Measurements from ENCODE around the gene TCEA3. TPM values are rescaled to one million over a fixed set of nuclear protein-coding genes. Genes with fewer than 3 reads are reported as not detected.
A peak's percentile ranks its signal among the peaks of the same experiment; 100 is the strongest.

TCEA3 gene
- total RNA-seq, 1 donor from 2014 or later = 26.5 TPM

- Histone ChIP-seq H3K27me3 (no peaks in the 10 kb centered on the region), H3K4me1 (peaks cover 81% of the 10 kb centered on the region), H3K4me3 (no peak overlapping the region), H3K9me3 (no peaks in the 10 kb centered on the region), H3K27ac (no peak overlapping the region), H3K36me3 (no peaks in the 10 kb centered on the region)
- intact Hi-C loops (cut with DNase I) = no loop called here
- no peak for DNase-seq (ENCODE audit: extremely low spot score in 2 of 2)
- TF ChIP-seq POLR2AphosphoS5 (IDR thresholded peaks at IDR 0.05; ENCODE audit: insufficient read depth in 1 of 2, low read depth in 1 of 2) (no peak), CTCF (IDR thresholded peaks at IDR 0.05) (no peak), POLR2A (IDR thresholded peaks at IDR 0.05) (no peak)
These were observed 24.8 kb upstream of the TCEA3 start for GRCh38 chr1:23449306-23449705.

GRCh38 chr1:23448846-23449245 lies 24.3 kb upstream of the TCEA3 start:
- Histone ChIP-seq H3K36me3 (no peaks in the 10 kb centered on the region), H3K4me3 (no peak overlapping the region), H3K9me3 (no peaks in the 10 kb centered on the region), H3K27ac (no peak overlapping the region), H3K27me3 (no peaks in the 10 kb centered on the region), H3K4me1 (peaks cover 85% of the 10 kb centered on the region)
- TF ChIP-seq CTCF (IDR thresholded peaks at IDR 0.05) = no peak
- TF ChIP-seq POLR2A (IDR thresholded peaks at IDR 0.05) = no peak
- no peak for TF ChIP-seq POLR2AphosphoS5 (IDR thresholded peaks at IDR 0.05; ENCODE audit: insufficient read depth in 1 of 2, low read depth in 1 of 2)
- intact Hi-C loops (cut with DNase I) = no loop called here
- no peak for DNase-seq (ENCODE audit: extremely low spot score in 2 of 2)

GRCh38 chr1:23446661-23447310 lies 22.2 kb upstream of the TCEA3 start:
- no peak for TF ChIP-seq POLR2A (IDR thresholded peaks at IDR 0.05)
- no peak for TF ChIP-seq POLR2AphosphoS5 (IDR thresholded peaks at IDR 0.05; ENCODE audit: insufficient read depth in 1 of 2, low read depth in 1 of 2)
- no peak for TF ChIP-seq CTCF (IDR thresholded peaks at IDR 0.05)
- H3K9me3 ChIP-seq = no peaks in the 10 kb centered on the region
- H3K4me3 ChIP-seq = no peak overlapping the region
- DNase-seq (ENCODE audit: extremely low spot score in 2 of 2) = no peak
- H3K36me3 ChIP-seq = no peaks in the 10 kb centered on the region
- H3K4me1 ChIP-seq = peaks cover 73% of the 10 kb centered on the region
- no peaks in the 10 kb centered on the region for H3K27me3 ChIP-seq
- peak overlapping the region; percentile 72 for H3K27ac ChIP-seq
- intact Hi-C loops (cut with DNase I) = no loop called here

GRCh38 chr1:23444596-23445390 lies 20.2 kb upstream of the TCEA3 start:
- Histone ChIP-seq H3K4me1 (peaks cover 53% of the 10 kb centered on the region), H3K4me3 (peak overlapping the region in 1 of 2 donors; percentile 13), H3K27ac (peak overlapping the region; percentile 72), H3K27me3 (no peaks in the 10 kb centered on the region), H3K36me3 (peaks cover 0 to 10% of the 10 kb centered on the region in 2 donors), H3K9me3 (no peaks in the 10 kb centered on the region)
- intact Hi-C loops (cut with DNase I) = no loop called here
- no peak for TF ChIP-seq POLR2AphosphoS5 (IDR thresholded peaks at IDR 0.05; ENCODE audit: insufficient read depth in 1 of 2, low read depth in 1 of 2)
- no peak for TF ChIP-seq CTCF (IDR thresholded peaks at IDR 0.05)
- no peak for TF ChIP-seq POLR2A (IDR thresholded peaks at IDR 0.05)
- no peak for DNase-seq (ENCODE audit: extremely low spot score in 2 of 2)

- no peak for TF ChIP-seq POLR2A (IDR thresholded peaks at IDR 0.05)
- TF ChIP-seq CTCF (IDR thresholded peaks at IDR 0.05) = no peak
- TF ChIP-seq POLR2AphosphoS5 (IDR thresholded peaks at IDR 0.05; ENCODE audit: insufficient read depth in 1 of 2, low read depth in 1 of 2) = peak; percentile 36 to 93
- intact Hi-C loops (cut with DNase I) = no loop called here
These were observed 19.6 kb upstream of the TCEA3 start for GRCh38 chr1:23444104-23444533.

More at GRCh38 chr1:23444104-23444533, 19.6 kb upstream of the TCEA3 start:
- Histone ChIP-seq H3K36me3 (peaks cover 0 to 16% of the 10 kb centered on the region in 2 donors), H3K27me3 (no peaks in the 10 kb centered on the region), H3K4me1 (peaks cover 46% of the 10 kb centered on the region), H3K9me3 (no peaks in the 10 kb centered on the region), H3K27ac (peak overlapping the region; percentile 72), H3K4me3 (no peak overlapping the region)
- peak in 1 of 2 donors; percentile 99 for DNase-seq (ENCODE audit: extremely low spot score in 2 of 2)
